Heart right ventricle (tissue), 16 donors: Measurements from ENCODE around the gene CDKN2B-AS1. TPM values are rescaled to one million over a fixed set of nuclear protein-coding genes. Genes with fewer than 3 reads are reported as not detected.

ENCODE experiments used
- ATAC-seq, 8 donors: fragments of 200-7000 bp; cut with Tn5 transposase; one replicate each; pipeline ENCODE4 v1.9.1; 2020; ENCODE audit warnings: mild to moderate bottlenecking in 8 of 8, moderate library complexity in 8 of 8, moderate number of reproducible peaks in 1 of 8
- DNase-seq, 2 donors: peaks; one replicate each; pipeline ENCODE4 v3.0.0-alpha.2; 2020
- H3K27ac ChIP-seq, 10 donors: fragments of 200-600 bp; sonication (generic) in 2 of 10; one replicate each; pipeline versions ENCODE4 v1.5.0 to v1.8.0; 2020 to 2022; ENCODE audit warnings: mild to moderate bottlenecking in 3 of 10
- H3K27me3 ChIP-seq, 7 donors: fragments of 200-600 bp; one replicate each; pipeline ENCODE4 v1.8.0; 2021 to 2022; ENCODE audit warnings: mild to moderate bottlenecking in 2 of 7
- H3K36me3 ChIP-seq, 9 donors: fragments of 200-600 bp; sonication (generic) in 1 of 9; one replicate each; pipeline versions ENCODE4 v1.5.0 to v1.8.0; 2020 to 2022; ENCODE audit warnings: mild to moderate bottlenecking in 2 of 9
- H3K4me1 ChIP-seq, 9 donors: fragments of 200-600 bp; sonication (generic) in 1 of 9; one replicate each; pipeline versions ENCODE4 v1.5.0 to v1.8.0; 2020 to 2022; ENCODE audit warnings: mild to moderate bottlenecking in 4 of 9
- H3K4me3 ChIP-seq, 10 donors: fragments of 200-600 bp; sonication (generic) in 2 of 10; one replicate each; pipeline versions ENCODE4 v1.5.0 to v1.8.0; 2020 to 2022; ENCODE audit warnings: mild to moderate bottlenecking in 7 of 10, moderate library complexity in 2 of 10
- H3K9me3 ChIP-seq, 11 donors: fragments of 200-600 bp in 10 of 11; sonication (generic) in 2 of 11; one replicate each; pipeline versions ENCODE4 v1.5.0 to v1.8.0; 2013 to 2022; ENCODE audit warnings: mild to moderate bottlenecking in 2 of 11, control low read depth in 1 of 11, moderate library complexity in 1 of 11
- WGBS, 2 donors: extraction: QIAGEN DNeasy Blood & Tissue Kit; methylation state at CpG; one replicate each; pipeline ENCODE4 v1.1.7; 2013; ENCODE audit warnings: inconsistent platforms in 1 of 2; 5-methylcytosine and 5-hydroxymethylcytosine counted together
- intact Hi-C, 10 donors: fragments of 100-400 bp; cut with DNase I; formaldehyde crosslinking; loops; one replicate each; pipeline versions ENCODE4 v1.11.1 to v1.14.2; 2022
- polyA plus RNA-seq, 2 donors: library from polyadenylated mRNA; stranded (reverse); fragments of 200-250 nt; gene quantifications; one replicate each; pipeline ENCODE4 v1.2.3, GENCODE V29; 2013
- total RNA-seq, 10 donors: library from RNA; stranded (reverse); fragmentation: NEBNext Ultra II Directional in 3 of 10; extraction: Animal tissue kit (Norgen Biotek cat#: 25700) in 3 of 10; gene quantifications; one replicate each; pipeline versions ENCODE4 v1.2.1 to v1.2.4, GENCODE V29; 2021 to 2023
- TF ChIP-seq, protein P1 (sequence below), 9 donors: fragments of 200-600 bp; sonication (generic) in 2 of 9; IDR thresholded peaks; one replicate each; pipeline versions ENCODE4 v1.5.0 to v1.8.0; 2021 to 2022; ENCODE audit warnings: antibody characterized with exemption in 9 of 9, mild to moderate bottlenecking in 5 of 9, moderate library complexity in 1 of 9
- donor health status: Arrhythmogenic right ventricular cardiomyopathy.
- donor health status: ischemic (EF 13 %, LVEDD 7.1; RV severe dilation, severe dysfunction).
- donor health status: healthy with polysubstance abuse.
- donor health status: DM: no; HTN: yes; CAD: no.
- donor health status: DM: no; HTN: no; CAD: no.
- donor health status: ischemic (EF 25% LVEDD 6.9; RV normal size, moderate dysfunction).
- donor health status: ischemic (EF 25% LVEDD 5.7; RV mildly dilated, moderate dysfunction).
- donor health status: healthy.
- donor health status: DM: yes; HTN: yes; CAD: no.
- donor health status: Ischemic cardiomyopathy.
- donor health status: ischemic (EF 35%, LVEDD 5.7; RV mildly dilated, moderate dysfunction).
- donor health status: nonischemic (EF 11% LVEDD 7.7; RV severe dilation, severe dysfunction).
- donor health status: DM: yes; HTN: yes; CAD: no.
- donor health status: PGD.
- donor health status: ischemic (EF 29% LVEDD 5.4; RV normal size, mild dysfunction).
- donor health status: nonischemic (EF 23%, LVEDD 6.1; RV moderate dilation, normal function).

CDKN2B-AS1 gene
- total and polyA plus RNA-seq, 12 donors: 0.14 to 0.45 (median 0.30) TPM; not detected in 9

GRCh38 chr9:21974722-21975409, 19.7 kb upstream of the CDKN2B-AS1 start:
- H3K27ac ChIP-seq: no peak overlapping the region
- H3K4me3 ChIP-seq: peak overlapping the region; percentile 24 to 53 (median 48)
- H3K9me3 ChIP-seq: no peaks in the 10 kb centered on the region
- no peaks in the 10 kb centered on the region for H3K36me3 ChIP-seq
- 1% methylated on average over 51 of the region's 51 CpGs for WGBS, 2 donors
- peak; percentile 46 to 78 (median 66) for ATAC-seq
- intact Hi-C loops: no loop called here
- H3K4me1 ChIP-seq: peaks cover 9 to 33% (median 17%) of the 10 kb centered on the region in 9 donors
- no peak for DNase-seq
- H3K27me3 ChIP-seq: peaks cover 33 to 100% (median 100%) of the 10 kb centered on the region in 7 donors
- TF ChIP-seq, protein P1, sequence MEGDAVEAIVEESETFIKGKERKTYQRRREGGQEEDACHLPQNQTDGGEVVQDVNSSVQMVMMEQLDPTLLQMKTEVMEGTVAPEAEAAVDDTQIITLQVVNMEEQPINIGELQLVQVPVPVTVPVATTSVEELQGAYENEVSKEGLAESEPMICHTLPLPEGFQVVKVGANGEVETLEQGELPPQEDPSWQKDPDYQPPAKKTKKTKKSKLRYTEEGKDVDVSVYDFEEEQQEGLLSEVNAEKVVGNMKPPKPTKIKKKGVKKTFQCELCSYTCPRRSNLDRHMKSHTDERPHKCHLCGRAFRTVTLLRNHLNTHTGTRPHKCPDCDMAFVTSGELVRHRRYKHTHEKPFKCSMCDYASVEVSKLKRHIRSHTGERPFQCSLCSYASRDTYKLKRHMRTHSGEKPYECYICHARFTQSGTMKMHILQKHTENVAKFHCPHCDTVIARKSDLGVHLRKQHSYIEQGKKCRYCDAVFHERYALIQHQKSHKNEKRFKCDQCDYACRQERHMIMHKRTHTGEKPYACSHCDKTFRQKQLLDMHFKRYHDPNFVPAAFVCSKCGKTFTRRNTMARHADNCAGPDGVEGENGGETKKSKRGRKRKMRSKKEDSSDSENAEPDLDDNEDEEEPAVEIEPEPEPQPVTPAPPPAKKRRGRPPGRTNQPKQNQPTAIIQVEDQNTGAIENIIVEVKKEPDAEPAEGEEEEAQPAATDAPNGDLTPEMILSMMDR (IDR thresholded peaks at IDR 0.05): no peak

DNA sequence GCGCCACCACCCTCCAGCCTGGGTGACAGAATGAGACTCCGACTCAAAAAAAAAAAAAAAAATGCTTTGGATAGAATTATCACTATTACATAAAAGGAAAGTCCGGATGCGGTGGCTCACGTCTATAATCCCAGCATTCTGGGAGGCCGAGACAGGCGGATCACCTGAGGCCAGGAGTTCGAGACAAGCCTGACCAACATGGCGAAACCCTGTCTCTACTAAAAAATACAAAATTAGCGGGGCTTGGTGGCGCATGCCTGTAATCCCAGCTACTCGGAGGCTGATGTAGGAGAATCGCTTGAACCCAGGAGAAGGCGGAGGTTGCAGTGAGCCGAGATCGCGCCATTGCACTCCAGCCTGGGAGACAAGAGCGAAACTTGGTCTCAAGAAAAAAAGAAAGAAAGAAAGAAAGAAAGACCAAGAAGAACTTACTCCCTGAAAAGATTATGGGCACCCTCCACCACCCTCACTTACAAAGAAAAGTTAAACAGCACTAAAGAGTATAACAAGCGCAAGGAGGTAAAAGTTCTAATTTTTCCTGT, 18.2 kb upstream of the CDKN2B-AS1 start:
- no peak for ATAC-seq

GRCh38 chr9:21982391-21982790, 12.2 kb upstream of the CDKN2B-AS1 start:
- no peak overlapping the region for H3K27ac ChIP-seq
- H3K9me3 ChIP-seq: no peaks in the 10 kb centered on the region
- peaks cover 0 to 5% (median 0%) of the 10 kb centered on the region in 9 donors for H3K4me1 ChIP-seq
- ATAC-seq (no peak), DNase-seq (no peak)
- H3K27me3 ChIP-seq: peaks cover 0 to 96% (median 93%) of the 10 kb centered on the region in 7 donors
- 44 to 61% methylated on average over 1 of the region's 1 CpG for WGBS, 2 donors
- TF ChIP-seq, protein P1 (IDR thresholded peaks at IDR 0.05): no peak
- no peaks in the 10 kb centered on the region for H3K36me3 ChIP-seq
- intact Hi-C loops: no loop called here
- no peak overlapping the region for H3K4me3 ChIP-seq

More for the DNA sequence above, 18.2 kb upstream of the CDKN2B-AS1 start:
- intact Hi-C loops: no loop called here
- TF ChIP-seq, protein P1 (IDR thresholded peaks at IDR 0.05): no peak
- H3K4me1 ChIP-seq: peaks cover 7 to 22% (median 17%) of the 10 kb centered on the region in 9 donors
- DNase-seq: no peak
- no peaks in the 10 kb centered on the region for H3K9me3 ChIP-seq
- 18 to 24% methylated on average over 19 of the region's 19 CpGs for WGBS, 2 donors
- H3K36me3 ChIP-seq: no peaks in the 10 kb centered on the region
- no peak overlapping the region for H3K27ac ChIP-seq
- H3K27me3 ChIP-seq: peaks cover 18 to 98% (median 97%) of the 10 kb centered on the region in 7 donors
- no peak overlapping the region for H3K4me3 ChIP-seq

GRCh38 chr9:21982861-21983560, 11.6 kb upstream of the CDKN2B-AS1 start:
- H3K4me3 ChIP-seq: no peak overlapping the region
- ATAC-seq (no peak), DNase-seq (no peak)
- TF ChIP-seq, protein P1 (IDR thresholded peaks at IDR 0.05): no peak
- intact Hi-C loops: no loop called here
- peaks cover 0 to 5% (median 0%) of the 10 kb centered on the region in 9 donors for H3K4me1 ChIP-seq
- H3K9me3 ChIP-seq: no peaks in the 10 kb centered on the region
- H3K27me3 ChIP-seq: peaks cover 0 to 96% (median 93%) of the 10 kb centered on the region in 7 donors
- H3K27ac ChIP-seq: no peak overlapping the region
- H3K36me3 ChIP-seq: no peaks in the 10 kb centered on the region
- 49 to 70% methylated on average over 1 of the region's 1 CpG for WGBS, 2 donors
